Parathyroid adenoma (tissue), 2 donors: Measurements from ENCODE around the gene DGKQ.

Experiments
- H2AFZ ChIP-seq: fragments of 300-600 bp; sonication (generic); one replicate; pipeline ENCODE4 v1.7.0; 2017; ENCODE audit warnings: antibody characterized with exemption, mild to moderate bottlenecking
- H3K27ac ChIP-seq: fragments of 300-600 bp; sonication (generic); one replicate; pipeline ENCODE4 v1.7.0; 2017
- H3K27me3 ChIP-seq: fragments of 300-600 bp; sonication (generic); one replicate; pipeline ENCODE4 v1.7.0; 2017; ENCODE audit warnings: low read length; ENCODE audit not compliant: control insufficient read depth, insufficient read depth
- H3K36me3 ChIP-seq: fragments of 300-600 bp; sonication (generic); one replicate; pipeline ENCODE4 v1.7.0; 2017; ENCODE audit warnings: low read length; ENCODE audit not compliant: control insufficient read depth, insufficient read depth
- H3K4me1 ChIP-seq: fragments of 300-600 bp; sonication (generic); one replicate; pipeline ENCODE4 v1.7.0; 2017; ENCODE audit warnings: control low read depth
- H3K4me2 ChIP-seq: fragments of 300-600 bp; sonication (generic); one replicate; pipeline ENCODE4 v1.7.0; 2017; ENCODE audit warnings: low read length
- H3K4me3 ChIP-seq: fragments of 300-600 bp; sonication (generic); one replicate; pipeline ENCODE4 v1.7.0; 2017; ENCODE audit warnings: low read depth, low read length
- H3K79me2 ChIP-seq: fragments of 300-600 bp; sonication (generic); one replicate; pipeline ENCODE4 v1.7.0; 2017; ENCODE audit warnings: control low read depth
- H3K9ac ChIP-seq: fragments of 300-600 bp; sonication (generic); one replicate; pipeline ENCODE4 v1.7.0; 2017; ENCODE audit warnings: mild to moderate bottlenecking
- H3K9me3 ChIP-seq: fragments of 300-600 bp; sonication (generic); one replicate; pipeline ENCODE4 v1.7.0; 2017; ENCODE audit warnings: low read length; ENCODE audit not compliant: control insufficient read depth
- TF ChIP-seq, protein P1 (sequence below): fragments of 300-600 bp; sonication (generic); IDR thresholded peaks from one replicate; pipeline ENCODE4 v1.7.0; 2017; ENCODE audit warnings: antibody characterized with exemption, mild to moderate bottlenecking
- donor health status: primary hyperparathyroidism.

The DGKQ gene

DNA sequence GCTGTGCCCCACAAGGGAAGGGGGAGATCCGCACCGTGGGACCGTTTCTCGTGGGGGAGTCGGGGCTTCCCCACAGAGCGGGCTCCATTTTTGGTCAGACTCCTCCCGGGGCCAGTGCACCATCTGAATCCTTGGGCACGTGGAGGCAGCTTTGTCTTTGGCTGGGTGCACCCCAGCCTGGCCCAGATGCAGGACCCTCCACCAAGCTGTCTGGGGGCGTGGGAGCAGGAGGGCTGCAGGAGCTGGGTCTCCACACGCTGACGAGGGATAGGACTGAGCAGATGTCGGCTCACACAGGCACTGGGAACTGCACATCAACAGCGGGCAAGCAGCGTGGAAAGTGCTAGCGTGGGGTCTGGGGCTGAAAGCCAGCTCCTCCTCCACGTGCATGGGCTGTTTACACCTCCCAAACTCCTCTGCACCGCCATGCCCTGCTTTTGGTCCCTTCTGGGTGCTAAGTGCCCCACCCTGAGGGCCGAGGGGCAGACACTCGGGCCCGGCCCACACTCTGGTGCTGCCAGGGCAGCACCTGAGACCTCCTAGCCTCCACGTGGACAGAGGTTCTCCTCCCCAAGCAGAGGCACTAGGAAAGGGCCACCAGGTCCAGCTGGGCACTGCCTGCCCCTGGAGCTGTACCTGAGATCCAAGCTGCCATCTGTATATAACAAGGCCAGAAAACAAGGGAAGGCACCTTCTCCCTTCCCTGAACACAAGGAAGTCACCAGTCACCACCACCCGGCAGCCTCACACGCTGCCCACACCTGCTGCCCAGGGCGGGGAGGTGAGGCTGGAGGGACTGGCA lies 13.8 kb downstream of the DGKQ start:
- Histone ChIP-seq H3K27me3 (no peaks in the 10 kb centered on the region), H3K4me1 (no peaks in the 10 kb centered on the region), H3K9ac (no peak overlapping the region), H3K79me2 (no peaks in the 10 kb centered on the region), H3K4me2 (no peak overlapping the region), H3K27ac (no peak overlapping the region), H3K4me3 (no peak overlapping the region), H3K36me3 (no peaks in the 10 kb centered on the region), H3K9me3 (no peaks in the 10 kb centered on the region), H2AFZ (no peak overlapping the region)
- TF ChIP-seq, protein P1, sequence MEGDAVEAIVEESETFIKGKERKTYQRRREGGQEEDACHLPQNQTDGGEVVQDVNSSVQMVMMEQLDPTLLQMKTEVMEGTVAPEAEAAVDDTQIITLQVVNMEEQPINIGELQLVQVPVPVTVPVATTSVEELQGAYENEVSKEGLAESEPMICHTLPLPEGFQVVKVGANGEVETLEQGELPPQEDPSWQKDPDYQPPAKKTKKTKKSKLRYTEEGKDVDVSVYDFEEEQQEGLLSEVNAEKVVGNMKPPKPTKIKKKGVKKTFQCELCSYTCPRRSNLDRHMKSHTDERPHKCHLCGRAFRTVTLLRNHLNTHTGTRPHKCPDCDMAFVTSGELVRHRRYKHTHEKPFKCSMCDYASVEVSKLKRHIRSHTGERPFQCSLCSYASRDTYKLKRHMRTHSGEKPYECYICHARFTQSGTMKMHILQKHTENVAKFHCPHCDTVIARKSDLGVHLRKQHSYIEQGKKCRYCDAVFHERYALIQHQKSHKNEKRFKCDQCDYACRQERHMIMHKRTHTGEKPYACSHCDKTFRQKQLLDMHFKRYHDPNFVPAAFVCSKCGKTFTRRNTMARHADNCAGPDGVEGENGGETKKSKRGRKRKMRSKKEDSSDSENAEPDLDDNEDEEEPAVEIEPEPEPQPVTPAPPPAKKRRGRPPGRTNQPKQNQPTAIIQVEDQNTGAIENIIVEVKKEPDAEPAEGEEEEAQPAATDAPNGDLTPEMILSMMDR: no peak

GRCh38 chr4:958696-959337 lies 14.6 kb downstream of the DGKQ start:
- no peak overlapping the region for H3K9ac ChIP-seq
- H3K36me3 ChIP-seq: no peaks in the 10 kb centered on the region
- H3K79me2 ChIP-seq: no peaks in the 10 kb centered on the region
- no peak overlapping the region for H3K4me2 ChIP-seq
- H3K9me3 ChIP-seq: no peaks in the 10 kb centered on the region
- no peak overlapping the region for H3K27ac ChIP-seq
- TF ChIP-seq, protein P1: no peak
- no peak overlapping the region for H3K4me3 ChIP-seq
- no peak overlapping the region for H2AFZ ChIP-seq
- H3K4me1 ChIP-seq: no peaks in the 10 kb centered on the region
- H3K27me3 ChIP-seq: no peaks in the 10 kb centered on the region

DNA sequence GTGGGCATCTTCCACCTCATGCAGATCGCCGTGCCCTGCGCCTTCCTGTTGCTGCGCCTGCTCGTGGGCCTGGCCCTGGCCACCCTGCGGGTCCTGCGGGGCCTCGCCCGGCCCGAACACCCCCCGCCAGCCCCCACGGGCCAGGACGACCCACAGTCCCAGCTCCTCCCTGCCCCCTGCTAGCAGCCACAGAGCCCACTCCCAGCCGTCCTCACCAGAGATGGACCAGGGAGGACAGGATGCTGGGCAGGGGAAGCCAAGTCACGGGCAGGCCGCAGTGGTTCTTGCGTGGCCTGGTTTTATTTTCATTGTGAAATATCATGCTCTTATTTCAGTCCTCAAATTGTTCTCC lies 15.1 kb downstream of the DGKQ start:
- no peaks in the 10 kb centered on the region for H3K36me3 ChIP-seq
- H3K27me3 ChIP-seq: no peaks in the 10 kb centered on the region
- no peak overlapping the region for H3K27ac ChIP-seq

DNA sequence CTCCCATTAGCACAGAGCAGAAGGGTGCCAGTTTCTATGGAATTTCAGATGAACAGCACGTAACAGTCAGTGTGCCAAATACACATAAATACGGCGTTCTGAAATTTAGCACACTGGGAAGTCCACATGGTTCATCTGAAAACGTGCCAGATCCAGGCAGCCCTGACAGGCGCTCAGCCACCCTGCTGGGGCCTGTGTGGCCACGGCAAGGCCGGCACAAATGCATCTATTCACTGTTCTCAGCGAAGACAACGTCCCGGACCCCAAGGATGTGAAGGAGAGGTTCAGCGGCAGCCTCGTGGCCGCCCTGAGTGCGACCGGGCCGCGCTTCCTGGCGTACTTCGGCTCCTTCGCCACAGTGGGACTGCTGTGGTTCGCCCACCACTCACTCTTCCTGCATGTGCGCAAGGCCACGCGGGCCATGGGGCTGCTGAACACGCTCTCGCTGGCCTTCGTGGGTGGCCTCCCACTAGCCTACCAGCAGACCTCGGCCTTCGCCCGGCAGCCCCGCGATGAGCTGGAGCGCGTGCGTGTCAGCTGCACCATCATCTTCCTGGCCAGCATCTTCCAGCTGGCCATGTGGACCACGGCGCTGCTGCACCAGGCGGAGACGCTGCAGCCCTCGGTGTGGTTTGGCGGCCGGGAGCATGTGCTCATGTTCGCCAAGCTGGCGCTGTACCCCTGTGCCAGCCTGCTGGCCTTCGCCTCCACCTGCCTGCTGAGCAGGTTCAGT lies 15.6 kb downstream of the DGKQ start:
- H2AFZ ChIP-seq: no peak overlapping the region
- no peak overlapping the region for H3K27ac ChIP-seq
- TF ChIP-seq, protein P1: no peak
- no peaks in the 10 kb centered on the region for H3K27me3 ChIP-seq
- no peaks in the 10 kb centered on the region for H3K79me2 ChIP-seq
- no peak overlapping the region for H3K9ac ChIP-seq
- H3K4me3 ChIP-seq: no peak overlapping the region
- no peak overlapping the region for H3K4me2 ChIP-seq
- no peaks in the 10 kb centered on the region for H3K4me1 ChIP-seq
- H3K36me3 ChIP-seq: no peaks in the 10 kb centered on the region
- H3K9me3 ChIP-seq: no peaks in the 10 kb centered on the region

More for the DNA sequence above, 15.1 kb downstream of the DGKQ start:
- no peak overlapping the region for H3K4me2 ChIP-seq
- H3K4me3 ChIP-seq: no peak overlapping the region
- TF ChIP-seq, protein P1: no peak
- no peaks in the 10 kb centered on the region for H3K9me3 ChIP-seq
- no peak overlapping the region for H3K9ac ChIP-seq
- no peaks in the 10 kb centered on the region for H3K4me1 ChIP-seq
- H2AFZ ChIP-seq: no peak overlapping the region
- no peaks in the 10 kb centered on the region for H3K79me2 ChIP-seq
